SK-N-DZ (cell line): ENCODE measurements around the gene MAN1C1.
A peak's percentile ranks its signal among the peaks of the same experiment; 100 is the strongest.

Source experiments
- DNase-seq: peaks from one replicate; pipeline ENCODE4 v3.0.0-alpha.2; 2015; ENCODE audit warnings: low spot score

MAN1C1 gene

DNA sequence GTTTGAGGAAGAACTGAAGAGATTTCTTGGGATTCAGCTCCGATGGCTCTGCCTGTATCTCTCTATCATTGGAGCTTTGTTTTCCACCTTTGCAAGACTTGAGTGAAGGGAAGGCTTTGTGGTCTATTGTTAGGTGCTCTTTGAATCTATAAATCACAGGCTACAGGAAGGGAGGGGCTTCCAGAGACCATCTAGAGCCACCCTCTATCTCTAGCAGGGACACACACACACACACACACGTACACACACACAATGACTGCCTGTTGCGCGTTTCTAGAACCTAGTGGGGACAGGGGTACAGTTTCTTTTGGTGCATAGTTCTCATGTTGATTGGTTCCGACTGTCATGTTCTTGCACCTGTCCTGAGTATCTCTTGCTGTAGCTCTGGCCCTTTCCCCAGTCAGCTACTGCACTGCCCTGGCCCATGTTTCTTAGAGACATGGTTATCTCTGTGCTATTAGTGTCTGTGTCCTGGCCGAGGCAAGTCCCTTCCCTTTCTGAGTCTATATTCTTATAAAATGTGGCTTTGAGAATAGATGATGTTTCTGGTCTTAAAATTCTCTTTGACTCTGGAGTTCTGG lies 60.7 kb downstream of the MAN1C1 start:
- no peak for DNase-seq

DNA sequence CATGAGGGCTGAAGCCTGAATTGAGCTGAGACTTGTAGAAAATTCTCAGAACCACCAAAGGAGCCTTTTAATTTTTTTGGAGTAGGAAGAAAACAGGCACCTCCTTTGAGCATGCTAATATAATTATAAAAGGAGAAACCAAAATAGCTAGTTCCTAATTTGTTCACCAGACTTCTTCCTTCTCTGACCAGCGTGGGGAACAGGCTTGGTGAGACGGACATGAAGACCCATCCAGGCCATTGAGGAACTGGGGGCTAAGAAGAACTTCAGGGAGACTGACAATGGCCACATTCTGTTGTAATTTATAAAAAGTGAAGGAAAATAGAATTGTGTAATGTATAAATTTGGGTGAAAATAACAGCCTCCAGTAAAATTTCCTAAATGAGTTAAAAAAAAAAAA lies 62.6 kb downstream of the MAN1C1 start:
- DNase-seq: no peak

DNA sequence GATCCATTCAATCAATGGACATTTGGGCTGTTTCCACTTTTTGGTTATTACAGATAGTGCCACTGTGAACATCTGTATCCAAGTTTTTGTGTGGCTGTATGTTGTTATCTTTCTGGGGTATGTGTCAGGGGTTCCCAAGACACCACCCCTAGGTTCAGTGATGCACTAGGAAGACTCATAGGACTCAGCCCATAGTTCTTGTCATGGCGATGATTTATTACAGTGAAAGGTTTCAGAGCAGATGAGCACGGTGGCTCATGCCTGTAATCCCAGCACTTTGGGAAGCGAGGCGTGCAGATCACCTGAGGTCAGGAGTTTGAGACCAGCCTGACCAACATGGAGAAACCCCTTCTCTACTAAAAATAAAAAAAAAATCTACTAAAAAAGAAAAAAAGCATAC lies 64.1 kb downstream of the MAN1C1 start:
- DNase-seq: no peak

GRCh38 chr1:25682059-25682601 lies 65.5 kb downstream of the MAN1C1 start:
- no peak for DNase-seq

DNA sequence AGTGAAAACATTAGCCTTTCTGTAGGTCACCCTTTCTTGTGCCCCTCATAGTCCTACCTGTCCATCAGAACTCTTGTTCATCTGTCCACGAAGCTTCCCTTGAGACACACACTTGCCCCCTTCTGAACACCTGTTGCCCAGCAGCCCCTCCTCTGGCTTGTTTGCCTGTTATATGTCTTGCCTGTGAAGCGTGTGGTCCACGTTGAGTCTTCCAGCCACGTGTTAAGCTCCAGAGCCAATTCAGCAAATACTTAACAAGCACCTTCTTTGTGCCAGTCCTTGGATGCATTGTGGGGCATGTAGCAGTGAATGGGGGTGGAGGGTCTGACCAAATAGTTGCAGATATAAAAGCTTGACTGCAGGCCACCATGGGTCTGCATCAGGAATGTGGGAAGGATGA lies 66.6 kb downstream of the MAN1C1 start:
- no peak for DNase-seq

- DNase-seq: no peak
Observed at GRCh38 chr1:25683731-25684130, 67.1 kb downstream of the MAN1C1 start.

GRCh38 chr1:25684216-25684965 lies 67.8 kb downstream of the MAN1C1 start:
- no peak for DNase-seq

DNA sequence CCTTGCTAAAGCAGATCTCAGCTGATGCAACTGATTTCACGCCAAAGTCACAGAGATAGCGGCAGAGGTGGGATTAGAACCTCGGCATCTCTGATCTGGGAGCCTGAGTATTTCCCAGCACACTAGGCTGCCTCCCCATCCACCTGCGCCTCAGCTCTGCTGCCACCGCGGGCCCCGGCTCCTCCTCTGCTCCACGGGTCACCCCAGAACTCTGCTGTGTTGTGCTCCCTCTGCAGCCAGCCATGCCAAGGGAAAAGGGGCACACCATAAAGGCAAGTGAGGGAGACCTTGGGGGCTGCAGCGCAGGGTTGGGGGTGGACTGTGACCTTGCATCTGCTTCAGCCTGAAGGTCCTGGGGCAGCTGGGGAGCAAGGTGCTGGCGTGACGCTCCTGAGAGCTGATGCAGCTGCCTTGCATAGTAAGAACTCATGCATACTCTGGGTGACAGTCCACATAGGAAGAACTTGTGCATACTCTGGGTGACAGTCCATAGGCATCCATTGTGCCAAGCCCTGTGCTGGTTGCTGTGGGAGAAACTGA lies 68.7 kb downstream of the MAN1C1 start:
- no peak for DNase-seq

GRCh38 chr1:25685938-25686665 lies 69.5 kb downstream of the MAN1C1 start:
- no peak for DNase-seq

DNA sequence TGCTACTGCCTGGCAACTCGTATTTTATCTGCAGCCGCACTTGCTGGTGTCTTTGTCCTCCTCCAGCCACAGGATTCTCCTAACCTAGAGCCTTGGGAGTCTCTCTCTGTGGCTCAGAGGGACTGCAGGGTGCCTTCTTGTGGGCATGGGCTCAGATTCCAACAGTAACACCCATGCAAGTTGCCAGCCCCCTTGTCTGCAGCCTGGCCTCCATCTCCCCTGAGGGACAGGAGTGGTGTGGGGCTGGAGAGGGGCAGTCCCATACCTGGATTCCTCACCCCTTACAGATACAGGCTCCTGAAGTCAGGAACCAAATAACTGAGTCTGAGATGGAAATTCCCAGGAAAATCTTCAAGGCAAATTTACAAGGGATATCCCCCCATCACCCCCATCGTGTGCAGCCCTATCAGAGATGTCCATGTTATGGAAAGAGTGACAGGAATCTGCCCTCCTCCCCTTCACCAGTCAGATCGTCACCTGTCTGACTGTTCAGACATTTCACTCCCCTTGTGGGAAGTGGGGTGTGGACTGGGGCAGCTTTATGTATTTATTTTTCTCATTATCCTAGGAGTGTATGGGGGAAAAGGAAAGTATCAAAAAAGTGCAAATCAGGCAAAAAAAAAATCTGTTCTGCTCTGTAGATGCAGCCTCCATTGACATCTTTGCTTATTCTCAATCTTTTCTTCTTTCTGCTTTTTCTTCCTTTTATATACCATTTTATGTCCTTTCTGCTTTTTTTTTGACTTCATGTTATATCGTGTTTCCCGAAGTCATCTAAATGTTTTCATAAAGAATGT lies 70.8 kb downstream of the MAN1C1 start:
- no peak for DNase-seq

DNA sequence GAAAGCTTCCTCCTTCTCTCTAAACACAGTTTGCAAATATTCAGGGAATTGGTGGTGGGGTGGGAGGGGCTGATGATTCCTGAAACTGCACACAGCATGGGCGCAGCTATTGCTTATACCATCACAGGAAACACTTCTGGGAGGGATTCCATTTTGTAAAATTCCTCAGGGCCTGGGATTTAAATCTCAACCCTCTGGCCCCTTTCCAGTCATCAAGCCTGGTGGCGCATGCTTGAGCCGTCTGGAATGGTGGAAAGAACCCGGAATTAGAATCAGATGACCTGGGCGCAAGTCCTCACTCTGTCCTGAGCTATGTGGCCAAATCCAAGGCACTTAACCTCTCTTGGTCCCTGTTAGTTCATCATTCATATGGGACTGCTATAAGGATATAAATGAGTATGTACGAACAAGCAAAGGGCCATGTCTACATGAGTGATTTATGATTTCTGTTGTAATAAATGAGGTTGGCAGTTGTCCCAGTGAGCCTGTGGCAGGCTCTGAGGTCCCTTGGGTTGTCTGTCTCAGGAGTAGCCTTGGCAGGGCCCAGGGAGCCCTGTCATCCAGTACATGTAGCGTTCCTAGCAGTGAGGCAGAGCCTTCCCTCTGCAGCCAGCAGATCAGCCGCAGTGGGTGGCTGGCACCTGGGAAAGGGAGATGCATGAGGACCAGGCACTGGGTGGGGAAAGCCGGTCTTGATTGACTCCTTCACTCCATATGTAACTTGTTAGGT lies 72.0 kb downstream of the MAN1C1 start:
- no peak for DNase-seq

GRCh38 chr1:25689686-25690381 lies 73.2 kb downstream of the MAN1C1 start:
- DNase-seq: no peak

DNA sequence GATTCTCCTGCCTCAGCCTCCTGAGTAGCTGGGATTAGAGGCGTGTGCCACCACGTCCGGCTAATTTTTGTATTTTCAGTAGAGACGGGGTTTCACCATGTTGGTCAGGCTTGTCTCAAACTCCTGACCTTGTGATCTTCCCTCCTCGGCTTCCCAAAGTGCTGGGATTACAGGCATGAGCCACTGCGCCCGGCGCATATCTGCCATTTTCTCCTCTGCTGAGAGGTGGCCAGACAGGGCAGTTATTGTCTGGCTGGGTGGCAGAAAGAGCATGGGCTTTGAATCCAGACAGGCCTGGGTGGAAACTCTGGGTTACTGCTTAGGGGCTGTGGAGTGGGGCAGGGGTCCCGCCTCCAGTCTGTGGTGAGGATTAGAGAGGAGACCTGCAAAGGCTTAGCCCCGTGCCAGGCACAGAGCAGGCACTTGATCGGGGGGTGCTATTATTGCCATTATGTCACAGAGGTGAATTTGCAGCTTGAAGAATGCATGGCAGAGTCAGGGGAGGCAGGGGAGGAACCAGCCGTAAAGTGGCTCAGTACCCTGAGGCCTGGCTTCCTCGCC lies 73.9 kb downstream of the MAN1C1 start:
- DNase-seq: no peak

DNA sequence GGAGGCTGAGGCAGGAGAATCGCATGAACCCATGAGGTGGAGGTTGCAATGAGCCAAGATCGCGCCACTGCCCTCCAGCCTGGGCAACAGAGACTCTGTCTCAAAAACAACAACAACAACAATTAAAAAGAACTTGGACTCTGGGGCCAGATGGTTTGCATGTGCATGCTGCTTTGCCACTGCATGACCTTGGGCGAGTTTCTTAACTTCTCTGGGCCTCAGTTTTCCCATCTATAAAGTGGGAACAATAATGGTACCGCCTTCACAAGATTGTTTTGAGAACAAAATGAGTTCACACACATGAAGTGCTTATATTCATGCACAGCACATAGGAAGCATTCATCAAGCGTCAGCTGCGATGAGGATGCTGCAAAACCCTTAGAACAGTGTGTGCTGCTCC lies 74.6 kb downstream of the MAN1C1 start:
- no peak for DNase-seq

DNA sequence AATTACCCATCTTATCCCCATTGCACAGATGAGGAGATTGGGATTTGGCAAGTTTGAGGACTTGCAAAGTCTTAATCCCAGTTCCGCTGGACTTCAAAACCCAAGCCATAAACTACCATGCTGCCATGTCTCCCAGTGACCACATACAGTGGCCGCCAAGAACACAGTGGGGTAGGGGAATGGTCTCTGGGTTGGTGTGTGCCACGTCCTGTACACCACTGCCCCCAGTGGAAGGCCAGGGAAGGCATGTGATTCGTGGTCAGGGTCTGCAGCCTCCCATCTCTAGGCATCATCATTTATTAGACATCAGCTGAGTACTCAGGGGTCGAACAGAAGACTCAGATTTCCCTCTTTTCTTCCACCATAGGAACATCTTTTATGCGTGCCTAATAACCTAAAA lies 76.0 kb downstream of the MAN1C1 start:
- DNase-seq: peak; percentile 53

DNA sequence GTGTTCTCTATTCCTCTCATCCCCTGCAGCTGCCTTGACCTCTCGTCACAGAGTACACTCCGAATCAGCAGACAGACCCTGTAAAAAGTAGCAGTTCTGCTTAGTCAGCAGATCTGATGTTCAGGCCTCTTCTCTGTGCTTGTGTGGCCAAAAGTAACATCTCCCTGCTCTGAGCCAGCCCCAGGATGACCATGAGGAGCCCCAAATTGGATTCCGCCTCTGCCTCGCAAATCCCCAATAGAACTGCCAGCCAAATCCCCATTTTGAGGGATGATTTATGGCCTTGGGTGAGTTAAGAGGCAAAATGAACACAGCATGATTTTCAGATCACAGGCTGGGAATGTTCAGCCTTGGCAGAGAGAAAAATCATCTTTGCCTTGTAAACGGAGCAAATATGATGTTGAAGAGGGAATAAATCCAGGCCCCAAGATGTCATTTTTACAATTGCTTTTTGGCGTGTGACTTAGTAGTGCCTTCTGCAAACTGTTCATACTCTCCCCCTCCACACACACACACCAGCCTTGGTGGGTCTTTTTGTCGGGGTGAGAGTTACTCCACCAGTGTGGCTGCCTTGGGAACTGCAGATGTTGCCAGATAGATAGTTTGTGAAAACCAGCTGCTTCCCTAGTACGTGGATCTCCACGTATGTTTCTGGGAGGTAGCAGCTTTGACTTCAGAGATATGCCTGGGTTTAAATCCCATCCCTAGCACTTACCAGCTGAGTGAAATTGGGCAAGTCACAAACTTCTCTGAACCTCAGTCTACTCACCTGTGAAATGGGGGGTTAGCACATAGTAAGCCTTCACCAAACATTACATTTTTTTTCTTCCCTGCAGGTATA lies 77.8 kb downstream of the MAN1C1 start:
- no peak for DNase-seq

- no peak for DNase-seq
Observed at GRCh38 chr1:25695090-25695770, 78.6 kb downstream of the MAN1C1 start.

DNA sequence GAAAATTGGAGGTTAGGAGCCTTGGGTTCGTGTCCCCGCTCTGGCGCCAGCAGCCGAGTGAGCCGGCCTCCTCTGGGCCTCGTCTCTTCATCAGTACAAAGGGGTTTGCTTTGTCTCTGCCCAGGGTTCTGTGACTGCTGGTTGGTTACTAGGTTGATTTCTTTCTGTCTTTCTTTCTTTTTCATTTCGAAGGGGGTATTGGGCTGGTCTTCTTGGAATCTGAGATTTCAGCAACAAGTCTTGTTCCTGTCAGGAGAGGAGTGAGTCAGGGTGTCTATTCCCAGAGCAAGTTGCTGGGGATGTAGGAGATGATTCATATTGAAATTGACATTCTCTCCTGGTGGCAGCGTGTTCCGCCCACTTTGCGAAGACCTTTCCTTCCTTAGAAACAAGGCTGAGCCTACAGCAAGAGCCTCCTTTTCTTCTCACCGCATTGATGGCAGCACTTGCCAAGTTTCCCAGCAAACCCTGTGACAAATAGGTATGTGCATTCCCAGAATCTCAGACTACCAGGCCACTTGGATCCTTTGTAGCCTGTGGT lies 79.2 kb downstream of the MAN1C1 start:
- no peak for DNase-seq
